ENCODE measurements around the gene LIMS1.
"Not testable (repeated sequence)": the region's sequence is repeated elsewhere in the genome, so short reads cannot be mapped to it uniquely, and the experiment has no call there.

DNA sequence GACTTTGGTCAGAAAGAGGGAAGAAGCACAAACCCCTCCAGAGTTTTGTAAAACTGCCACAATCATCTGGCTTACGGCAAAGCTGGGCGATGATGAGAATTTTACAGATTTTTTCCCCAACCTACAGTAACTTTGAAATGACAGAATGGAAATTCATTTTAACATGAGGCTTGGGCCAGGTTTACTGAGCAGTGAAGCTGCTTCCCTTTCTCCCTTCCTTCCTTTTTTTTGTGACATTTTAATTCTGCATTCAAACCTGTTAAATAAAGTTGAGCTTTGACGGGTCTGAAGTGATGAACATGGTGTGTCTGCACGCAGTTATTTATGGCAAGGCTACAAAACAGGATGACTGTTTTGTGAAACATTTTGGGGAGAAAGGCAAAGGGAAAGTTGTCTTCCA is 123.2 kb downstream of the LIMS1 start:
- not testable (repeated sequence) for TF ChIP-seq EZH2 (IDR thresholded peaks at IDR 0.05); POLR2AphosphoS5 (IDR thresholded peaks at IDR 0.05; ENCODE audit: borderline replicate concordance, low read depth, low read length); FOXP2 (optimal IDR thresholded peaks at IDR 0.05; ENCODE audit: control extremely low read depth, extremely low read length, insufficient read depth)
